GM18909 (cell line): Measurements from ENCODE around the gene CPD.

ENCODE experiments used
- ATAC-seq: cut with Tn5 transposase; IDR thresholded peaks from one replicate; pipeline ENCODE4 v1.9.1; 2021; ENCODE audit warnings: mild to moderate bottlenecking; ENCODE audit not compliant: unreplicated experiment, poor library complexity

Gene CPD

DNA sequence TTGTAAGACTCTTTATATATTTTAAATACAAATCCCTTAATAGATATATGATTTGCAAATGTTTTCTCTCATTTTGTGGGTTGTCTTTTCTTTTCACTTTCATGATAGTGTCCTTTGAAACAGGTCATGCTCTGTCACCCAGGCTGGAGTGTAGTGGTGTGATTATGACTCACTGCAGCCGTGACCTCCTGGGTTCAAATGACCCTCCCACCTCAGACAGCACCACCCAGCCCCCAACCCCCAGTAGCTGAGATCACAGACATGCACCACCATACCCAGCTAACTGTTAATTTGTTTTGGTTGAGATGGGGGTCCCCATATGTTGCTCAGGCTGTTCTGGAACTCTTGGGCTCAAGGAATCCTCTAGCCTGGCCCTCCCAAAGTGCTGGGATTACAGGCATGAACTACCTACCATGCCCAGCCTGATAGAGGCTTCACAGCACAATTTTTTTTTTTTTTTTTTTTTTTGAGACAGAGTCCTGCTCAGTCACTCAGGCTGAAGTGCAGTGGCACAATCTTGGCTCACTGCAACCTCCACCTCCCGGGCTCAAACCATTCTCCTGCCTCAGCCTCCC is 26.4 kb upstream of the CPD start:
- ATAC-seq, result no peak

DNA sequence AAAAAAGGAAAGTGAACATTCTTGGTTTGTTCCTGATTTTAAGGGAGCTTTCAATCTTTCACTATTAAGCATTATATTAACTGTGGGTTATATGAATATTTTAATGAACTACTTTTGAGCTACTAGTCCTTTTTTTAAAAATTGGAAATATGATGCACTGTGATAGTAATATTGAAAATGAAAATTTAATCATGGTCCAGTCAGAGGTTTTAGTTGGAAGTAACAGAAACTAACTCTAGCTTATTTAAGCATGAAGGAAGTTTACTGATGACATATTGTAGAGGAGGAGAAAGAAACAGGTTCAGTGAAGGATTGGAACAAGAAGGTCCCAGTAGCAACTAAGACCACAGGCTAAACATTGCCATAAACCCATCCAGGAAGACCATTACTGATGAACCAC is 24.0 kb upstream of the CPD start:
- no peak for ATAC-seq

DNA sequence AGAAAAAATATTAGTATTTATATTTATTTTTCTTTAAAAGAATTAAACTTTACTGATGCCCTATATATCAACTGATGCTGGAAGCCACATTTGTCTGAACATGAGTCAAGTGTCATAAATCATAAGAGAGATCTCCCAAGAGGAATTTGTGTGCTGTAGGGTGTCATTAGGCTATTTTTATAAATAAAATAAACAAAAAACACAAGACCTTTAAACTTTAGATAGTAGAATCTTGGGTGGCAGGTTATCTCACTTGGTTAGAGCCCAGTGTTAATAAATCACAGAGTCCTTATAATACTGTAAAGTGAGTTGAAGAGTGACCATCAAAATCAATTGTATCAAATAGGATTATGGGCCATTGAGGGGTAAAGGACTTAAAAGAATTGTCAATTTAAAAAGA is 21.3 kb upstream of the CPD start:
- ATAC-seq, result no peak

DNA sequence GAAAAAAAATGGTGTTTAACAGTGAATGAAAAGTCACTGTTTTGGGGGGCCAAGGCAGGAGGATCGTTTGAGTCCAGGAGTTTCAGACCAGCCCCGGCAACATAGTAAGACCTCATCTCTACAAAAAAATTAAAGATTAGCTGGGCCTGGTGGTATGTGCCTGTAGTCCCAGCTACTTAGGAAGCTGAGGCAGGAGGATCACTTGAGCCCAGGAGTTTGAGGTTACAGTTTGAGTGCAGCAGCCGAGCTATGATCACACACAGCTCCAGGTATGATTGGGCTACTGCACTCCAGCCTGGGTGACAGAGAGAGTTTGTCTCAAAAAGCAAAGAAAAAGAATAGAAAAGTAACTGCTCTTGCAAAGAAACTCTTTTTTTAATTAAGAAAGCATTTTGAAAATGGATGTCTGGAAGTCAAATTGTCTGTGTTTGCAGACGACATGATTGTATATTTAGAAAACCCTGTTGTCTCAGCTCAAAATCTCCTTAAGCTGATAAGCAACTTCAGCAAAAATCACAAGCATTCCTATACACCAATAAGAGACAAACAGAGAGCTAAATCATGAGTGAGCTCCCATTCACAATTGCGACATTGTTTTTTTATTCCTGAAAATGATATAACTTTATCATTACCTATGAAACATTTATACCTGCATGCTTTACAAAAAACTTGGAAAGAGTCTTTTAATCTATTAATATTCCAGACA is 20.5 kb upstream of the CPD start:
- ATAC-seq, result no peak

DNA sequence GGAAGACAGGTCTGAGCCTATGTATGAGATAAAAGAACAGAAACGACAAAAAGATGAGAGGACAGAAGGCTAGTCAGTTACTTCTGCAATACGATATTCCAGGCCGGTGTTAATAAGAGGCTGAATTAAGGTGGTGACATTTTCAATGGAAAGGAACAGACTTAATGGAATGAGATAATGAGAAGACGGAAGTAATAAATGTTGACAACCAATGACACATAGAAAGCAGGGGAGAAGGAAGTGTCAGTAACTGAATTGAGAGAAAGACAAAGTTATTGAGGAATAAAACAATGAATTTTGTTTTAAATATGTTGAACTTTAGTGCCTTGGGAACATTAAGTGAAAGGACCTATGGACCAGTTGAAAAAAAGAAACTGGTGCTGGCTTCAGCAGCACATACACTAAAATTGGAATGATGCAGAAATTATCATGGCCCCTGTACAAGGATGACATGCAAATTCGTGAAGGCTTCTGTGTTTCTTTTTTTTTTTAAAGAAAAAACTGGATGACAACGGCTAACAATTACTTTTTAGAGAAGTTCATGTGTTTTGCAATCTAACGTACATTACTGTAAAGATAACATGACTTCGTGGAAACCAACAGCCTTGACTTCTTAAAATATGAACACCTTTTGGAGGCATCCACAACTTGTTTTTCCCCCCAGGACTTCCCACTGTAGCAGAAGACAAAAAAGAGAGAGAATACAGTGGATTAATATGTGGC is 18.5 kb upstream of the CPD start:
- ATAC-seq, result no peak

DNA sequence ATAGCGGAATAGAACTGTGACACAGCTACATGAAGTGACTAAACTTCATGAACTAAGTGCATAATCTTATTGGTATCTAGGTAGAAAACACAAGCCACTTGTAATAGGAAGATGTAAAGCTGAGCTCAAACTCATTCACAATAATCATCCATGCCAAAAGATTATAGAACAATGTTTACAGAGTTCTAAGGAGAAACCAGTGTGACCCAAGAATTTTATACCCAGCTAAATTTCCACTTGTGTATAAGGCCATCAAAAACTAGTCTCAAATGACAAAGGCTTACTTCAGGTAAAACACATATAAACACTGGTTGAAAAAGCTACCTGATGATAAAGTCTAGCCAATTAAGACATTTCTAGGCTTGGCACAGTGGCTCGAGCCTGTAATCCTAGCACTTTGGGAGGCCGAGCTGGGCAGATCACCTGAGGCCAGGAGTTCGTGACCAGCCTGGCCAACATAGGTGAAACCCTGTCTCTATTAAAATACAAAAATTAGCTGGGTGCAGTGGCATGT is 16.9 kb upstream of the CPD start:
- no peak for ATAC-seq

DNA sequence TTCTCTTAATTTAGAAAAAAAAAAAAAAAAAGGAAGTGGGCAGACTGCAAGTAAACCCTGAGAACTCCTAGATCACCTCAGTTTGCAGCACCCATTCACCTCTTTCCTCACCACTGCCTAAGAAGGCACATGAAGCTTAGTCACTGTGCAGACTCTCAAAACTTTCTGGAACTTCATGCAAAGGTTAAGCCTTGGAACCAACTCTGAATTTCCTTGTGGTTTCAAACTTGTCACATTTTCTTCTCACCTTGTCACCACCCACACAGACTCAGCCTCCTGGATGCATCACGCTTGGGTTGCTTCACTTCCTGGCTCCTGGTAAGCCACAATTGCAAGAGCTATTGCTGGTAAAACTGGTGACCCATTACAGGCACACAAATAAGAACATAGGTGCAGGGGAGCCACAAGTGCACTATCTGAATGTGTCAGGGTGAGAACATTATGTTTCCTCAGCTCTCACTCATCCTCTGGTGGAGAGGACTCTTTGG is 15.0 kb upstream of the CPD start:
- peak; percentile 87 for ATAC-seq

DNA sequence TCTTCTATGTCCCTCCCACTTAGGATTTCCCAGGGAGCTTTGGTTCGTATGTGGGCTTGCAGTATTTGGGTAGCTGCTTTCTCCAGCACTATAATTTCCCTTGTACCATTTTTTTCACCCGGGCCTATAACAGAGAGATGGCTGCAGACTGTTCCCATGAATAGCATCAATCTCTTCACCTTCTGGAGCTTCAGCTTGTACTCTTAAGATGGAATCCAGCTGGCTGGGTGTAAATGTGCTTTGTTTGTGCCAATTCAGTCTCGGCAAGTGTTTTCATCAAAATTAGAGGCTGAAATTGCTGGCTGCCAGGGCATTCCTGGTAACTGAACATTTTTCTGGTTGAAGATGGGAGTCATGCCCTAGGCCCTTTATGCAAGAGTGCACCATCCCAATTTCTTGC is 12.2 kb upstream of the CPD start:
- no peak for ATAC-seq

DNA sequence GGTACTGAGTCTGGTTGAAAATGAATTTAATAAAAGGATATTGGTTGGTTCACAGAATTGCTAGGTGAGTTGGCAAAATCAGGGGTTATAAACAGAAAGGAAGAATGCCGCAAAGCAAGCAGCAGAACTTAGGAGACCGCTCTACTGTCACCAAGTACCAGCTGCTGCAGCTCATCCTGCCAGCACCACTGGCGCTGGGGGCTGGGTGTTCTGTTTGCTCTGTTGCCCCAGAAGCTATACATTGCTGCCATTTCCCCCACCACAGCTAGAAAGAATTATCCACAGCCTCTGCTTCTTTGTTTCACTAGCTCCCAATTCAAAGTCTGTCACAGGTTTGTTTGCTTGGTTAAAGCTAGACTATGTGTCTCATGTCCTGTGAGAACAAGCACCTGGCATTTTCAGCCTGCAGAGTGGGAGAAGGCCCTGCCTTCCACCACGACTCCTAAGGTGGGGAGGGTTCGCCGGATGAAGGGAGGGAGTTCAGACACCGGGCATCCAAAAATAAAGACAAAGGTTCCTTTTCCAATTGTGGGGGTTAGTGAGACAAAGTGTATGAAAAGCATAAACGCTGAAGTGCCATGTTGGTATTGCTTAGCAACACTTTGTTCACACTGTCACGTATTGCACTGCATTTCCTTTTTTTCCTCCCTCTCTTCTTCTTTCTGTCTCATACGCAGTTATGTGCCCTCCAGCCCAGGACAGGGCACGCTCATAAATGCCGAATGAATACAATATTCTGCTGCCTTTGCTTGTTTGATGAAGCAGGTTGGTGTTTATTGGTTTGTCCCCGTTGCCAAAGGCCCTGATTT is 9.6 kb upstream of the CPD start:
- no peak for ATAC-seq

DNA sequence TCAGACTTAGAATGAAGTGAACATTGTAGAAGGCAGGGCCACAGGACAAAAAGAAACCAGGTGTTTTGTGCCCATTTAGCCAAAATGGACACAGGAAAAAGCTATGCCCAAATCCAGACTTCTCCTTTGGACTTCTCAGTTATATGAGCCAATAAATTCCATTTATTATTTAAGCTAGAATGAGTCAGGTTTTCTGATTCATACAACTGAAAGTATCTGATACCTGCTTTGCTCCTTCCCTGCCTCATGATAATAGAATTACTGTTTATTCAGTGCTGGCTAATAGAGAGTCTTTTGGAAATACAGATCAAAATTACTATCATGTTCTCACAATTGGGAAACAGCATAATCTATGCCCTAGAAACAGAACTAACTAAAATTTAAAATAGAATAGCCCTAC is 8.7 kb upstream of the CPD start:
- ATAC-seq, result no peak

DNA sequence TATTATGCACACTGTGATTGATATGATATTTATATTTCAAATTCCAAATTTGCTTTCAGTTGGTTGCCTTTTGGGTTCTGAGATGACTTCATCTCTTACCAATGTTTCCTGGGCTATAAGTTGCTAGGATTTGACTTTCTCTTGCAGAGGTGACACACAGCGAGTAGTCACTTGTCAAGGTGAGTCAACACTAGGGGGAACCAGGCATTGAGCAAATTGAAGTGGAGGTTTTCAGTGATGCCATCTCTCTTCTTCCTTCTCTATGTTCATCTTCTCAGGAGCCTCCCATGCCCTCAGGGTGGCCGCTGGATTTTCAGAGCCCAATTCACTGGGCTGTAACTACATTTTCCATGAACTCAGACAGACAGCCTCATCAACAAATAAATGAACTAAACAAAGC is 6.0 kb upstream of the CPD start:
- no peak for ATAC-seq

DNA sequence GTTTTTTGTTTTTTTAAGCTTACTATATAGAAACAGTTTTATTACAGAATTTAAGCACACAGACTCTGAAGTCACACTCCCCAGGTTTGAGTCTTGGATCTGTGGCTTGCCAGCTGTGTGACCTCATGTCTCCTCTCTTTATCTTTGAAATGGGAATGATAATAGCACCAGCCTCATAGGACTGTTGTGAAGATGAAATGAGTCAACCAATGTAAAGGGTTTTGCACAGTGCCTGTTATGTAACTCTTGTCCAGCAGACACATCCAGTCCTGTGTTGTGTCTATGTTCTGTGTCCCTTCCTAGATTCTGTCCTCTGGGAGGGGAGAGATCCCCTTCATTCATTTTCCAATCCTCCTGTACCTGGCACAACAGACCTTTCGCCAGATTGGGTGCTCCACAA is 3.1 kb upstream of the CPD start:
- no peak for ATAC-seq

DNA sequence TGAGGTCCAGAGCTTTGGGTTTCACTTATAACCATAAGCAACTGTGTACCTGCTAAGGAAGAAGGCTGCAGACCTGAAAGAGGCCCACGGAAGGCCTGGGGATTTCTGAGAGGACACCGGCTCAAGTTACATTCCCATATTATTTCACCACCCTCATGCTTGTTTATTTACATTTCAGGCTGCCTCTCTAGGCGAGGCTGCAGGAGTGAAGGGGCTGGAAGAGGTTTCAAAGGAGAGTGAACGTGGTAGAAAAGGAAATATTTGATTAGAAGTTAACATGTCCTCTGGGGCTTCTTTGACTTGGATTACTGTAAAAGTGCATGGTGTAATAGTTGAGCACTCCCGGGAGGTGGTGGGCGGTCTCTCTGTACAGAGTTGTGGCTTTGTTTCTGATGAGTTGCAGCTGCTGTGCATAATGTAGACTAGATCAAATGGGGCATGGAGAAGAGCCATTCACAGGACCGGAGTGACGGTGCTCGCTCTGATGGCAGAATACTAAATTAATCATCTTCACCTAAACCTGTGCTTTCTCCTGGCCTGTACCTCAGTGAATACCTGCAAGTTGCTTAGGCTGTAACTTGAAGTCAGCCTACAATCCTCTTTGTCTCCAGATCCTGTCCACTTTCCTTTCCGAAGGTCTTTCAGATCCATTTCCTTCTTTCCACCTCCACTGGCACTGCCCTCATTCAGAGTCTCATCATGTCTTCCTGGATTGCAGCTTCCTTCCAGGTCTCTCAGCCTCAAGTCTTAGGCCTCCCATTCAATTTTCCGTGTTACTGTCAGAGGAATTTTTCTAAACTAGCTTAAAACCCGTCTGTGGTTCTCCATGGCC is 1.9 kb upstream of the CPD start:
- ATAC-seq, result no peak

DNA sequence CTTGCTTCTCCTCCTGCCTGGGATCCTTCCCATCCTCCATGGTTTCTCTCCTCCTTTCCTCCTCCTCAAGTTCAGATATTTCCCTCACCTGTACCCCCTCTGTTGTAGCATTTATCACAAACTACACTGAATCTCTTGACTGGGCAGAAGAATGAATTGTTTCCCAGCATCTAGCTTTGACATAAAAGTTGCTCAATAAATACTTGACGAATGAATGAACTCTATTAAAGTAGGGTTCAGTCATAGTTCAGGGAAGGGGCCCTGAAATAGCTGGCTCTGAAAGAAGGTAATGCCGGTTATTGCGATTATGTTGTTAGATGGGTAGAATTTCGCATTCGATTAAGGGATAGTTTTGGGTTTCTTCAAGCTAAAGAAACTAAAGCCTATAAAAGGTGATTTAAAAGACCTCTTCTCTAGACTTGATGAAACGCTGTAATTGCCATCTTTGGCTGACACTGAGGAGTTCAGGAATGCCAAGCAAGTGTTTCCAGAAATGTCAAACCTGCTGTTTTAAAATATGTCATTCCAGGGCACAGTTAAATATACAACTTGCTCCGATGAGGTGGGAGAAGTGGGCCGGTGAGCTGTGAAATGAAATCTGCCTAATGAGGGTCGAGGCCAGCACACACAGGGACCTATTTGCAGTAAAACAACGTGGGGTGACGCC is 1.0 kb upstream of the CPD start:
- no peak for ATAC-seq

DNA sequence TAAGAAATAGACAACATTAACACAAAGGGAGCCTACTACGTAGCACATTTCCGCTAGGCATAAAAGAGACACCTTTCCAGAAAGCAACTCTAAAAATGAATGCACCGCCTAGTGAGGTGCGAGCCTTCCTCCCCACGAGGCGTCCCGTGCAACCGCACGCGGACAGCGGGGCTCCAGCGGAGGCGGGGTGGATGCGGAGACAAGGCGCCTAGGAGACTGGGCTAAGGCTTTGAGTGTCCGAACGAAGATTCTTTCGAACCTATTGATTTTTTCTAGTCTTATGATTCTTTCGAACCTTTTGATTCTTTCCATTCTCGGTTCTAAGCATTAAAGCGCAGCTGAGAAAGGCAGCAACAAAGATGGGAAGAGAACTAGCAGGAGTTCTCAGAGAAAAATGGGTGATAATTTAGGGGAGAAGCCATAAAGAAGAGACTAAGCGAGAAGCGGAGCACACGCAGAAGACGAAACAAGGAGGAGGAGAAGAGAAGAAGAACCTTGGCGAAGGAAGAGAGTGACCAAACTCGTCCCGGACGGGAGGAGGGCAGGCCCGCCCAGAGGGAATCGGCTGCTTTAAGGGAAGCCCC is 394 bp upstream of the CPD start:
- peak; percentile 18 for ATAC-seq

DNA sequence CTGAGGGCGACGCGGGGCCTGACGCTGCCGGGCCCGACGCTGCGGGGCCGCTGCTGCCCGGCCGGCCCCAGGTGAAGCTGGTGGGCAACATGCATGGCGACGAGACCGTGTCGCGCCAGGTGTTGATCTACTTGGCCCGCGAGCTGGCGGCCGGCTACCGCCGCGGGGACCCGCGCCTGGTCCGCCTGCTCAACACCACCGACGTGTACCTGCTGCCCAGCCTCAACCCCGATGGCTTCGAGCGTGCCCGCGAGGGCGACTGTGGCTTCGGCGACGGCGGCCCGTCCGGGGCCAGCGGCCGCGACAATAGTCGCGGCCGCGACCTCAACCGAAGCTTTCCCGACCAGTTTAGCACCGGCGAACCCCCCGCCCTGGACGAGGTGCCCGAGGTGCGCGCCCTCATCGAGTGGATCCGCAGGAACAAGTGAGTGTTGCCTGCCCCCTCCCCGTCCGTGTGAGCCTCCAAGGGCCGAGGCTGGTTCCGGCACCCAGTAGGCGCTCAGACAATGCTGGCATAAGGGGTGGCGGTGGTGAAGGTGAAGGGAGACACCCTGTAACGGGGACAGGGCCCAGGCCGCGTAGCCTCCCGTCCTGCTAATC is 676 bp downstream of the CPD start:
- ATAC-seq, result peak; percentile 8

DNA sequence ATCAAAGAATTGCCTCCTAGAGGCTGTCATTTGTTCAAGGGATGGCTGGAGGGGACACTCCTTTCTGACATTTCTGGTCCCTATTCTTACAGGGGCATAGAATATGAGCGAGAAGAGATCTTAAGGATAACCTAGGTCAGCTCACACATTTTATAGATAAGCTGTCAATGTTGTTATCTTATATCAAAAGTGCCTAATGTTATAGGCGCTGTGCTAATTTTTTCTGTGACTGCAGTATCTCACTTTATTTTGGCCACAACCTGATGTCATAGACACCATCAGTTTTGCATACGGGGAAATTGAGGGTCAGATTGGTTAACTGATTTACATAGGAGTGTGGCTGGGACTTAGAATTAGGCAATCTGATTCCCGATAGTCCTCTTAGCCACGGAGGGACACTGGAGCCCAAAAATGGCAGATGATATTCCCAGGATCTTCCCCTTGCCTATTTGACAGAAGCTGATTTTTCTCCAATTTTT is 1.2 kb downstream of the CPD start:
- ATAC-seq, result no peak

DNA sequence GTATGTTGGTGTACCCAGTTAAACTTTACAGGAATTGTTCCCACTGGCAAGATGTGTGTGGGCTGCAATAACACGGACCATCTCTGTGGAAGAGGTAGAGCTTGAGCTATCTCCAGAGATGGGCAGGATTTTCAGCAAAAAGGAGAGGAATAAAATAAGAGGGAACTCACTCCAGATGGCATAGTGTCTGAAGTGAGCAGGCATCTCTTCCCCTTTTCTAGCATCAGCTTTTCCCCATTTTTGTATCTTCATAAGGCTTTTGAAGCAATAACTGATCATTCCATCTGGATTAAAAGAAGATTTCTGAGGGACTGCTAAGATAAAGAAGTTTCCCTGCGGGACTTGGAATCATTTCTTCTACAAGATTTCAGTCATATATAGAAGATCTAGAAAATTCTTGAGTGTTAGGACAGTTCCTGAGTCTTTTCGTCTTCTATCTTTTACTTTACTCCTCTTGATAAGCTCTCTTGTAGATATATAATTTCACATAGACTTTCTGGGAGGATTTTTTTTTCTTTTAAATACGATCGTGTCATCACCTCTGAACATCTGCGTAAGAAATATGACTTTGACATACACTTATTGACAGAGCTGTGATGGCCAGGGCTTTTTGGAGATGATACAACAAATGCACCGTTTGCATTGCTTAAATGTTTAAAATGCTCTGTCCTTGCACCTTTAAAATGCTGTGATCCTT is 2.1 kb downstream of the CPD start:
- ATAC-seq, result no peak
